C4-2B (cell line): ENCODE data around the gene DCLK1.

ENCODE experiments used
- CTCF ChIP-seq: fragments of 450-650 bp; conservative IDR thresholded peaks from 2 replicates; pipeline ENCODE4 v1.5.1; 2017; ENCODE audit warnings: mild to moderate bottlenecking
- ZFX ChIP-seq: fragments of 450-650 bp; IDR thresholded peaks from 2 replicates; pipeline ENCODE4 v1.6.1; 2017

- TF ChIP-seq CTCF (peak; percentile 81), ZFX (no peak)
Observed at GRCh38 chr13:35953537-35954206, 177.5 kb downstream of the DCLK1 start.
